A673 (cell line): ENCODE measurements around the gene AKIRIN1.

Experiments
- CTCF ChIP-seq: fragments of 300-800, 200-600 bp; sonication (generic); conservative IDR thresholded peaks from 2 replicates; pipeline ENCODE4 v1.5.1; 2017; ENCODE audit warnings: low read depth, mild to moderate bottlenecking, antibody characterized with exemption, low read length, moderate library complexity, mixed read lengths
- EZH2 ChIP-seq: fragments of 200-600 bp; sonication (generic); IDR thresholded peaks from 2 replicates; pipeline ENCODE4 v1.6.1; 2017; ENCODE audit warnings: borderline replicate concordance, low read depth, mild to moderate bottlenecking, mixed read lengths, antibody characterized with exemption, low read length; ENCODE audit not compliant: poor library complexity, severe bottlenecking

- TF ChIP-seq CTCF: no peak
- no peak for TF ChIP-seq EZH2
Observed at GRCh38 chr1:39043513-39043912, 52.4 kb downstream of the AKIRIN1 start.
